Measurements from ENCODE around the gene SPATA2.

The SPATA2 gene

DNA sequence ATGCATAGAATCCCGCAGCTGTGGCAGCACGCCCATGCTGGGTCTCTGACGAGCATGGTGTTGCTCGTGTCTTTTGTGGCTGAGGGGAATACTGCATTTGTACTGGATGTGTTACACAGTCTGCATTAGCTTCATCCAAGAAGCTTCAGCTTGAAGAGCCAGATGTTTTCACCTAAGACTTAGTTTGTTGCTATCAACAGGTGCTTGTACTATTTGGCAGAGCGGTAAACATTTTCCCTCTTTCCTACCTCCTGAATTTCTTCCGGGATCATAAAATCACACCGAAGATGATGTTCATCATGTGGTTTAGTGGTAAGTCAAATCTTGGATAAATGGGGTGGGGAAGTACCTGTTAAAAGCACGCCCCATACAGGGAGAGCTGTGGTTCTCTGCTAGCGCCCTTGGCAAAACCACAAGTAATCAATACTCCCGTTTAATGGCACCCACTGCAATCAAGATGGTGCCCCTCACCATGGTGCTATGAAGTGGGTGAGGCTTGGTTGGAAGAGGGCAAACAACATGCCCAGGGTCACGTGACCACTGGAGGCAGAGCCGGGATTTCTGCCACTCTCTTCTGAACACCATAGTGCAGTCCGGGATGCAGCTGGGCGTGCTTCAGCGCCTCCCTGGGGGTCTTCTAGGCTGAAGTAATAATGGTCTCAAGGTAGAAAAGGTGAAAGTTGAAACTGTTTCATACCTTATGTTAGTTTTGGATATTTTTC, 34.4 kb downstream of the SPATA2 start:
- Histone ChIP-seq H3K4me1 (ENCODE audit: control insufficient read depth in 2 of 2, insufficient read depth in 1 of 2, low read depth in 1 of 2, low read length in 2 of 2) (no peaks in the 10 kb centered on the region), H3K79me1 (ENCODE audit: low read depth, low read length) (no peaks in the 10 kb centered on the region), H3K4me2 (ENCODE audit: insufficient read depth, low read length, poor library complexity, severe bottlenecking) (no peak overlapping the region), H3K9me3 (replicated peaks in 1 of 2; ENCODE audit: control insufficient read depth in 2 of 2, insufficient read depth in 1 of 2, low read depth in 1 of 2, low read length in 2 of 2) (no peaks in the 10 kb centered on the region), H3K23ac (ENCODE audit: low read depth, low read length, poor library complexity) (no peak overlapping the region), H3K27ac (replicated peaks; ENCODE audit: low read length) (no peak overlapping the region), H3K9ac (ENCODE audit: low read depth, low read length, poor library complexity) (peak overlapping the region; percentile 25), H3K18ac (ENCODE audit: low read length) (peak overlapping the region; percentile 33), H2AK5ac (ENCODE audit: low read depth, low read length) (no peak overlapping the region), H3K4me3 (ENCODE audit: low read length in 2 of 2) (no peak overlapping the region), H3K36me3 (replicated peaks in 1 of 2; ENCODE audit: control insufficient read depth in 2 of 2, insufficient read depth in 2 of 2, low read length in 2 of 2) (peaks cover 9 to 68% of the 10 kb centered on the region in 2 donors), H3K4ac (ENCODE audit: low read length) (no peak overlapping the region), H2AFZ (ENCODE audit: low read length) (no peak overlapping the region), H2BK12ac (ENCODE audit: low read length) (no peak overlapping the region), H2BK120ac (ENCODE audit: low read depth, low read length) (no peak overlapping the region), H2BK15ac (ENCODE audit: low read length) (no peak overlapping the region), H4K91ac (ENCODE audit: low read depth, low read length, poor library complexity) (no peak overlapping the region), H4K8ac (ENCODE audit: low read depth, low read length) (no peak overlapping the region), H3K27me3 (ENCODE audit: control insufficient read depth in 3 of 3, insufficient read depth in 3 of 3, low read depth in 1 of 3, low read length in 3 of 3) (no peaks in the 10 kb centered on the region), H3K14ac (ENCODE audit: low read length) (no peak overlapping the region), H2BK5ac (ENCODE audit: low read length) (no peak overlapping the region)
- no peak for DNase-seq (ENCODE audit: low spot score)
- WGBS, 2 donors (ENCODE audit: extremely low coverage in 2 of 2, insufficient read length in 2 of 2, insufficient replicate concordance in 1 of 2) = no CpG with 5 or more reads among the region's 15 CpGs

DNA sequence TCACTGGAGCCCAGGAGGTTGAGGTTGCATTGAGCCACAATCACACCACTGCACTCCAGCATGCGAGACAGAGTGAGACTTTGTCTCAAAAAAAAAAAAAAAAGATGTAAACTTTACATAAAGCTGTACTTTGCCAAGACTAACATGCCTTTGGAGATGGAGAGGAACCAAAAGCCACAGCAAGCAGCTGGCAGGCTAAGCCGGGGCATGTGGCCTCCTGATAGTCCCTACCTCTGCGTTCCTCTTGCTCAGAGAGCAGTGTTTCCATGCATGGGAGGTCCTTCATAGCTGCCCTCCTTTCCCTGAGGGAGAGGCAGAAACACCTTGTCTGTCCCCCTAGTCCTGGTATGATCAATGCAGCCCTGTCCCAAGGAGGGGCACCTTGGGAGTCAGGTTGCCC, 35.2 kb downstream of the SPATA2 start:
- H3K4me2 ChIP-seq (ENCODE audit: insufficient read depth, low read length, poor library complexity, severe bottlenecking) = no peak overlapping the region
- H3K27ac ChIP-seq (replicated peaks; ENCODE audit: low read length) = no peak overlapping the region
- H3K18ac ChIP-seq (ENCODE audit: low read length) = no peak overlapping the region
- DNase-seq (ENCODE audit: low spot score) = no peak
- no peak overlapping the region for H4K8ac ChIP-seq (ENCODE audit: low read depth, low read length)
- H2BK5ac ChIP-seq (ENCODE audit: low read length) = no peak overlapping the region
- no peaks in the 10 kb centered on the region for H3K27me3 ChIP-seq (ENCODE audit: control insufficient read depth in 3 of 3, insufficient read depth in 3 of 3, low read depth in 1 of 3, low read length in 3 of 3)
- no peak overlapping the region for H3K4me3 ChIP-seq (ENCODE audit: low read length in 2 of 2)
- H3K14ac ChIP-seq (ENCODE audit: low read length) = no peak overlapping the region
- H3K23ac ChIP-seq (ENCODE audit: low read depth, low read length, poor library complexity) = no peak overlapping the region
- no CpG with 5 or more reads among the region's 3 CpGs for WGBS, 2 donors (ENCODE audit: extremely low coverage in 2 of 2, insufficient read length in 2 of 2, insufficient replicate concordance in 1 of 2)
- no peak overlapping the region for H4K91ac ChIP-seq (ENCODE audit: low read depth, low read length, poor library complexity)
- no peak overlapping the region for H2AK5ac ChIP-seq (ENCODE audit: low read depth, low read length)
- H3K36me3 ChIP-seq (replicated peaks in 1 of 2; ENCODE audit: control insufficient read depth in 2 of 2, insufficient read depth in 2 of 2, low read length in 2 of 2) = peaks cover 9 to 61% of the 10 kb centered on the region in 2 donors
- H2BK120ac ChIP-seq (ENCODE audit: low read depth, low read length) = no peak overlapping the region
- no peak overlapping the region for H2AFZ ChIP-seq (ENCODE audit: low read length)
- no peaks in the 10 kb centered on the region for H3K79me1 ChIP-seq (ENCODE audit: low read depth, low read length)
- H3K9me3 ChIP-seq (replicated peaks in 1 of 2; ENCODE audit: control insufficient read depth in 2 of 2, insufficient read depth in 1 of 2, low read depth in 1 of 2, low read length in 2 of 2) = no peaks in the 10 kb centered on the region
- no peak overlapping the region for H3K4ac ChIP-seq (ENCODE audit: low read length)
- peak overlapping the region; percentile 25 for H3K9ac ChIP-seq (ENCODE audit: low read depth, low read length, poor library complexity)
- no peaks in the 10 kb centered on the region for H3K4me1 ChIP-seq (ENCODE audit: control insufficient read depth in 2 of 2, insufficient read depth in 1 of 2, low read depth in 1 of 2, low read length in 2 of 2)
- H2BK15ac ChIP-seq (ENCODE audit: low read length) = no peak overlapping the region
- H2BK12ac ChIP-seq (ENCODE audit: low read length) = no peak overlapping the region

GRCh38 chr20:49878977-49879376, 36.4 kb downstream of the SPATA2 start:
- Histone ChIP-seq H4K8ac (ENCODE audit: low read depth, low read length) (no peak overlapping the region), H2BK120ac (ENCODE audit: low read depth, low read length) (no peak overlapping the region), H3K9ac (ENCODE audit: low read depth, low read length, poor library complexity) (no peak overlapping the region), H3K36me3 (replicated peaks in 1 of 2; ENCODE audit: control insufficient read depth in 2 of 2, insufficient read depth in 2 of 2, low read length in 2 of 2) (peaks cover 9 to 53% of the 10 kb centered on the region in 2 donors), H3K23ac (ENCODE audit: low read depth, low read length, poor library complexity) (no peak overlapping the region), H3K27me3 (ENCODE audit: control insufficient read depth in 3 of 3, insufficient read depth in 3 of 3, low read depth in 1 of 3, low read length in 3 of 3) (no peaks in the 10 kb centered on the region), H3K4me3 (ENCODE audit: low read length in 2 of 2) (no peak overlapping the region), H2BK5ac (ENCODE audit: low read length) (no peak overlapping the region), H3K9me3 (replicated peaks in 1 of 2; ENCODE audit: control insufficient read depth in 2 of 2, insufficient read depth in 1 of 2, low read depth in 1 of 2, low read length in 2 of 2) (no peaks in the 10 kb centered on the region), H2BK15ac (ENCODE audit: low read length) (no peak overlapping the region), H3K4me2 (ENCODE audit: insufficient read depth, low read length, poor library complexity, severe bottlenecking) (no peak overlapping the region), H3K14ac (ENCODE audit: low read length) (no peak overlapping the region), H2AFZ (ENCODE audit: low read length) (no peak overlapping the region), H2BK12ac (ENCODE audit: low read length) (no peak overlapping the region), H2AK5ac (ENCODE audit: low read depth, low read length) (no peak overlapping the region), H3K4me1 (ENCODE audit: control insufficient read depth in 2 of 2, insufficient read depth in 1 of 2, low read depth in 1 of 2, low read length in 2 of 2) (no peaks in the 10 kb centered on the region), H4K91ac (ENCODE audit: low read depth, low read length, poor library complexity) (no peak overlapping the region), H3K79me1 (ENCODE audit: low read depth, low read length) (no peaks in the 10 kb centered on the region), H3K4ac (ENCODE audit: low read length) (no peak overlapping the region), H3K18ac (ENCODE audit: low read length) (no peak overlapping the region), H3K27ac (replicated peaks; ENCODE audit: low read length) (no peak overlapping the region)
- no CpG with 5 or more reads among the region's 1 CpG for WGBS, 2 donors (ENCODE audit: extremely low coverage in 2 of 2, insufficient read length in 2 of 2, insufficient replicate concordance in 1 of 2)
- DNase-seq (ENCODE audit: low spot score) = no peak

DNA sequence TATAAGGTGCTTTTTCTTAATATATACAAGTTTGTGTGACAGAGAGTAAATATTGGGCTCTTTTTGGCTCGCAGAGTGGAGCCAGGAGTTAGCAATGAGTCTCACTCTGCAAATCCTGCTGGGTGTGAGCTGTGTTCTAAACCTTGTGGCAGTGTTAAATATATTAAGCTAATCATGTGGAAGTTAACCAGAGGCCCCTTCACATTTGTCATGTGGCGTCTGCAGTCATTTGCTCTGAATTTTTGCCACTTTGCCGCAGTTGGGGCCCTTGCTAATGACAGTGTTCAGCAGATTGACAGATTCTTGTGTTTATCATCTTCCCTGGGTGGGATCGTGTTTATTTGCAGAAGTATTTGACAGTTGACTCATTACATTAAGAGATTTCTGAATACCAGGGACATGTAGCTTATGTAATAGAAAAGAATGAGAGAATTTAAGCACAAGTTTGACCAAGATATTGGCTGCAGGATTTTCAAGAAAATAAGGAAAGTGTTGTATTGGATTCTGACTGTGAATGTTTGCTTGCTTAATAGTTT, 37.9 kb downstream of the SPATA2 start:
- no peak overlapping the region for H4K8ac ChIP-seq (ENCODE audit: low read depth, low read length)
- no peaks in the 10 kb centered on the region for H3K4me1 ChIP-seq (ENCODE audit: control insufficient read depth in 2 of 2, insufficient read depth in 1 of 2, low read depth in 1 of 2, low read length in 2 of 2)
- no peak overlapping the region for H3K18ac ChIP-seq (ENCODE audit: low read length)
- no peak overlapping the region for H2BK12ac ChIP-seq (ENCODE audit: low read length)
- no peak overlapping the region for H2AK5ac ChIP-seq (ENCODE audit: low read depth, low read length)
- H2BK15ac ChIP-seq (ENCODE audit: low read length) = no peak overlapping the region
- H3K23ac ChIP-seq (ENCODE audit: low read depth, low read length, poor library complexity) = no peak overlapping the region
- no CpG with 5 or more reads among the region's 4 CpGs for WGBS, 2 donors (ENCODE audit: extremely low coverage in 2 of 2, insufficient read length in 2 of 2, insufficient replicate concordance in 1 of 2)
- no peak overlapping the region for H2BK120ac ChIP-seq (ENCODE audit: low read depth, low read length)
- no peak overlapping the region for H2AFZ ChIP-seq (ENCODE audit: low read length)
- H3K36me3 ChIP-seq (replicated peaks in 1 of 2; ENCODE audit: control insufficient read depth in 2 of 2, insufficient read depth in 2 of 2, low read length in 2 of 2) = peaks cover 1 to 45% of the 10 kb centered on the region in 2 donors
- no peak overlapping the region for H3K9ac ChIP-seq (ENCODE audit: low read depth, low read length, poor library complexity)
- no peak overlapping the region for H3K4me3 ChIP-seq (ENCODE audit: low read length in 2 of 2)
- H4K91ac ChIP-seq (ENCODE audit: low read depth, low read length, poor library complexity) = no peak overlapping the region
- no peaks in the 10 kb centered on the region for H3K79me1 ChIP-seq (ENCODE audit: low read depth, low read length)
- no peak for DNase-seq (ENCODE audit: low spot score)
- H3K4ac ChIP-seq (ENCODE audit: low read length) = no peak overlapping the region
- no peaks in the 10 kb centered on the region for H3K9me3 ChIP-seq (replicated peaks in 1 of 2; ENCODE audit: control insufficient read depth in 2 of 2, insufficient read depth in 1 of 2, low read depth in 1 of 2, low read length in 2 of 2)
- no peaks in the 10 kb centered on the region for H3K27me3 ChIP-seq (ENCODE audit: control insufficient read depth in 3 of 3, insufficient read depth in 3 of 3, low read depth in 1 of 3, low read length in 3 of 3)
- no peak overlapping the region for H2BK5ac ChIP-seq (ENCODE audit: low read length)
- no peak overlapping the region for H3K4me2 ChIP-seq (ENCODE audit: insufficient read depth, low read length, poor library complexity, severe bottlenecking)
- H3K14ac ChIP-seq (ENCODE audit: low read length) = no peak overlapping the region
- no peak overlapping the region for H3K27ac ChIP-seq (replicated peaks; ENCODE audit: low read length)
